ENCODE measurements around the gene COX5A. TPM values are rescaled to one million over a fixed set of nuclear protein-coding genes. Genes with fewer than 3 reads are reported as not detected.

The COX5A gene
- total RNA-seq, 2 experiments from 2014 or later = 168 to 391 TPM

DNA sequence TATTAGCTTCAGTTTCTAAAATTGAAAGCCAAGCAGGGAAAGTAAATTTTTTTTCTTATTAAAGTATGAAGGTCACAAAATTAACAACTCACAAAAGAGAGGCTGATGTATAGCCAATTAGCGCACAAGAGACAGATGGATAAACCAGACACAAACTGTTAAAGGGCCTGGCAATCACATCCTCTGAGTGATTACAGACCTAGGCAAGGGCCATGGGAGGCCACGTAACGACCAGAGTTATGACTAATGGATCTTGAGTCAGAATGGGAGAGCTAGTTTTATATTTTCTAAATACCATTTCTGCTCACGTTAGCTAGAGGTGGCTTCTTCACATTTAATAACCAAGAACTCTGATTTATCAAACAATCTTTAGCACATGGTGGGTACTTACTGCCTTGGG, 39.7 kb upstream of the COX5A start:
- TF ChIP-seq, protein P1, sequence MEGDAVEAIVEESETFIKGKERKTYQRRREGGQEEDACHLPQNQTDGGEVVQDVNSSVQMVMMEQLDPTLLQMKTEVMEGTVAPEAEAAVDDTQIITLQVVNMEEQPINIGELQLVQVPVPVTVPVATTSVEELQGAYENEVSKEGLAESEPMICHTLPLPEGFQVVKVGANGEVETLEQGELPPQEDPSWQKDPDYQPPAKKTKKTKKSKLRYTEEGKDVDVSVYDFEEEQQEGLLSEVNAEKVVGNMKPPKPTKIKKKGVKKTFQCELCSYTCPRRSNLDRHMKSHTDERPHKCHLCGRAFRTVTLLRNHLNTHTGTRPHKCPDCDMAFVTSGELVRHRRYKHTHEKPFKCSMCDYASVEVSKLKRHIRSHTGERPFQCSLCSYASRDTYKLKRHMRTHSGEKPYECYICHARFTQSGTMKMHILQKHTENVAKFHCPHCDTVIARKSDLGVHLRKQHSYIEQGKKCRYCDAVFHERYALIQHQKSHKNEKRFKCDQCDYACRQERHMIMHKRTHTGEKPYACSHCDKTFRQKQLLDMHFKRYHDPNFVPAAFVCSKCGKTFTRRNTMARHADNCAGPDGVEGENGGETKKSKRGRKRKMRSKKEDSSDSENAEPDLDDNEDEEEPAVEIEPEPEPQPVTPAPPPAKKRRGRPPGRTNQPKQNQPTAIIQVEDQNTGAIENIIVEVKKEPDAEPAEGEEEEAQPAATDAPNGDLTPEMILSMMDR (conservative IDR thresholded peaks at IDR 0.05; ENCODE audit: low read length) = no peak
- no peak for TF ChIP-seq EZH2phosphoT487 (IDR thresholded peaks at IDR 0.05; ENCODE audit: borderline replicate concordance, low read depth, low read length)
- BruUV-seq (replicated peaks) = no TSS peak
- Histone ChIP-seq H3K36me3 (ENCODE audit: insufficient read depth, low read length) (no peaks in the 10 kb centered on the region), H3K27ac (ENCODE audit: low read depth, low read length, poor library complexity, severe bottlenecking) (no peak overlapping the region), H3K9me2 (ENCODE audit: insufficient read depth, low read length) (no peaks in the 10 kb centered on the region), H4K20me1 (ENCODE audit: insufficient read depth, low read length) (no peaks in the 10 kb centered on the region), H3K4me2 (ENCODE audit: low read length) (no peak overlapping the region), H3K4me1 (ENCODE audit: insufficient read depth, low read length, poor library complexity, severe bottlenecking) (no peaks in the 10 kb centered on the region), H3K4me3 (ENCODE audit: low read depth, low read length, poor library complexity, severe bottlenecking) (no peak overlapping the region), H2AFZ (ENCODE audit: low read length) (no peak overlapping the region), H3K9me3 (ENCODE audit: low read length) (no peaks in the 10 kb centered on the region), H3K79me2 (ENCODE audit: insufficient read depth, low read depth, low read length) (no peaks in the 10 kb centered on the region)
- ChIA-PET POLR2A (no interaction called here), CTCF (ENCODE audit: unreplicated experiment) (no interaction called here)
- DNase-seq (ENCODE audit: low spot score) = no peak
- intact Hi-C loops (cut with micrococcal nuclease; ENCODE audit: unreplicated experiment) = no loop called here

- H3K79me2 ChIP-seq (ENCODE audit: insufficient read depth, low read depth, low read length) = no peaks in the 10 kb centered on the region
- intact Hi-C loops (cut with micrococcal nuclease; ENCODE audit: unreplicated experiment) = no loop called here
- no peak overlapping the region for H3K4me2 ChIP-seq (ENCODE audit: low read length)
- CTCF ChIA-PET (ENCODE audit: unreplicated experiment) = no interaction called here
- BruUV-seq (replicated peaks) = no TSS peak
- H3K36me3 ChIP-seq (ENCODE audit: insufficient read depth, low read length) = no peaks in the 10 kb centered on the region
- POLR2A ChIA-PET = no interaction called here
- no peaks in the 10 kb centered on the region for H4K20me1 ChIP-seq (ENCODE audit: insufficient read depth, low read length)
- no peak overlapping the region for H3K27ac ChIP-seq (ENCODE audit: low read depth, low read length, poor library complexity, severe bottlenecking)
- TF ChIP-seq EZH2phosphoT487 (IDR thresholded peaks at IDR 0.05; ENCODE audit: borderline replicate concordance, low read depth, low read length) = no peak
- TF ChIP-seq, protein P1 (conservative IDR thresholded peaks at IDR 0.05; ENCODE audit: low read length) = peak; percentile 59
- DNase-seq (ENCODE audit: low spot score) = no peak
- H3K4me3 ChIP-seq (ENCODE audit: low read depth, low read length, poor library complexity, severe bottlenecking) = no peak overlapping the region
- no peaks in the 10 kb centered on the region for H3K4me1 ChIP-seq (ENCODE audit: insufficient read depth, low read length, poor library complexity, severe bottlenecking)
- H3K9me3 ChIP-seq (ENCODE audit: low read length) = no peaks in the 10 kb centered on the region
- no peak overlapping the region for H2AFZ ChIP-seq (ENCODE audit: low read length)
- no peaks in the 10 kb centered on the region for H3K9me2 ChIP-seq (ENCODE audit: insufficient read depth, low read length)
Observed at GRCh38 chr15:74976159-74976558, 38.3 kb upstream of the COX5A start.

GRCh38 chr15:74967670-74968069, 29.8 kb upstream of the COX5A start:
- no peak overlapping the region for H3K27ac ChIP-seq (ENCODE audit: low read depth, low read length, poor library complexity, severe bottlenecking)
- TF ChIP-seq, protein P1 (conservative IDR thresholded peaks at IDR 0.05; ENCODE audit: low read length) = no peak
- TF ChIP-seq EZH2phosphoT487 (IDR thresholded peaks at IDR 0.05; ENCODE audit: borderline replicate concordance, low read depth, low read length) = no peak
- ChIA-PET CTCF (ENCODE audit: unreplicated experiment) (no interaction called here), POLR2A (interaction anchor here (0.6 to 0.8 kb wide), 3 partner anchors 16 to 297 kb away, joined by 3 to 5 read pairs (median 3); no protein-coding TSS in a partner anchor)
- H3K9me2 ChIP-seq (ENCODE audit: insufficient read depth, low read length) = no peaks in the 10 kb centered on the region
- intact Hi-C loops (cut with micrococcal nuclease; ENCODE audit: unreplicated experiment) = no loop called here
- no peaks in the 10 kb centered on the region for H3K9me3 ChIP-seq (ENCODE audit: low read length)
- no peaks in the 10 kb centered on the region for H4K20me1 ChIP-seq (ENCODE audit: insufficient read depth, low read length)
- H3K79me2 ChIP-seq (ENCODE audit: insufficient read depth, low read depth, low read length) = no peaks in the 10 kb centered on the region
- no peaks in the 10 kb centered on the region for H3K36me3 ChIP-seq (ENCODE audit: insufficient read depth, low read length)
- DNase-seq (ENCODE audit: low spot score) = no peak
- no peak overlapping the region for H2AFZ ChIP-seq (ENCODE audit: low read length)
- H3K4me3 ChIP-seq (ENCODE audit: low read depth, low read length, poor library complexity, severe bottlenecking) = no peak overlapping the region
- peaks cover 4% of the 10 kb centered on the region for H3K4me1 ChIP-seq (ENCODE audit: insufficient read depth, low read length, poor library complexity, severe bottlenecking)
- BruUV-seq (replicated peaks) = no TSS peak
- H3K4me2 ChIP-seq (ENCODE audit: low read length) = no peak overlapping the region
